SKM-1 (cell line): ENCODE results near the gene COL6A2.
"Not testable (repeated sequence)": the region's sequence is repeated elsewhere in the genome, so short reads cannot be mapped to it uniquely, and the experiment has no call there.

Experiments used
- DNase-seq: peaks from one replicate; lab custom pipeline; 2025; ENCODE audit not compliant: unreplicated experiment; lab: John Stamatoyannopoulos, UW

The COL6A2 gene

GRCh38 chr21:46171996-46172862 lies 74.3 kb downstream of the COL6A2 start:
- DNase-seq: no peak

DNA sequence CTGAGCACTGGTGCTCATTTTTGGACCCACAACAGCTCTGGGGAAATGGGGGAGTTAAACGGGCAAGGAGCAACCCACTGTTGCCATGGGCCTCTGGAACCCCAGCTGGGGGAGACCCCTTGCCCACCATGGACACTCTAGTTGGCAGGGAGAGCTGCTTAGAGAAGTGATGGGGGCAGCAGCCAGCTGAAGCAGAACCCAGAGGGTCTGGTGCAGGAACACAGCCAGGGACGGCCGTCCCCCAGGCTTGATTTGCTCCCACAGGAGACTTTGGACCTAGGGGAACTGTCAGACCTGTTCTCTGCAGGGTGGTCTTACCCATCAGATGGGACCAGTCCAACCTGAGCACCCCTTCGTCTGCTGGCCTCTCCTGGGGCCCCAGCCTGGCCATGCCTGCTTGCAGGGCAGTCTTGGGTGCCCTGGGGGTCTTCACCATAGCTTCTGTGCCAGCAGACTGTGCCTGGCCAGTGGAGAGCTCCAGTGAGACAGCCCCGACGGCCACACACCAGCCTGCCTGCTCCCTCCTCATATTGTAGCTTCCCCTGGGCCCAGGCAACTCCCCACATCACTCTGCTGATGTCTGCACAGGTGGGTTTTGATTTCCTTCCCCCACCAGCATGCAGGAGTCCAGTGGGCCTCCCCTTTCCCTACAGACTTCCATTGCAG lies 75.1 kb downstream of the COL6A2 start:
- DNase-seq: no peak

GRCh38 chr21:46173573-46173972 lies 75.7 kb downstream of the COL6A2 start:
- no peak for DNase-seq

DNA sequence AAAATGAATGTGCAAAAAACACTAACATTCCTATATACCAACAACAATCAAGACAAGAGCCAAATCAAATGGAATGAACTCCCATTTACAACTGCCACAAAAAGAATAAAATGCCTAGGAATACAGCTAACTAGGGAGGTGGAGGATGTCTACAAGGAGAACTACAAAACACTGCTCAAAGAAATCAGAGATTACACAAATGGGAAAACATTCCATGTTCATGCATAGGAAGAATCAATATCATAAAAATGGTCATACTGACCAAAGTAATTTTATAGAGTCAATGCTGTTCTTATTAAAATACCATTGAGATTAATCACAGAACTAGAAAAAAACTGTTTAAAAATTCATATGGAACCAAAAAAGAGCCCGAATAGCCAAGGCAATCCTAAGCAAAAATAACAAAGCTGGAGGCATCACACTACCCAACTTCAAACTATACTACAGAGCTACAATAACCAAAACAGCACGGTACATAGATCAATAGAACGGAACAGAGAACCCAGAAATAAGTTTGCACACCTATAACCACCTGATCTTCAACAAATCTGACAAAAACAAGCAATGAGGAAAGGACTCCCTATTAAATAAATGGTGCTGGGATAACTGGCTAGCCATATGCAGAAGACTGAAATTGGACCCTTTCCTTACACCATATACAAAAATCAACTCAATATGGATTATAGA lies 78.7 kb downstream of the COL6A2 start:
- not testable (repeated sequence) for DNase-seq

DNA sequence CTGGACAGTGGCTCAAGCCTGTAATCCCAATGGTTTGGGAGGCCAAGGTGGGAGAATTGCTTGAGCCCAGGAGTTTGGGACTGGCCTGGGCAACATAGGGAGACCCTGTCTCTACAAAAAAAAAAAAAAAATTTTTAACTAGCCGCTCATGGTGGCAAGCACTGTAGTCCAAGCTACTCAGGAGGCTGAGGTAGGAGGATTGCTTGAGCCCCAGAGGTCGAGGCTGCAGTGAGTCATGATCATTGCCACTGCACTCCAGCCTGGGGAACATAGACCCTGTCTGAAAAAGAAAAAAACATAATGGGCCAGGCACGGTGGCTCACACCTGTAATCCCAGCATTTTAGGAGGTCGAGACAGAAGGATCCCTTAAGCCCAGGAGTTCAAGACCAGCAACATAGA lies 81.0 kb downstream of the COL6A2 start:
- DNase-seq: no peak
